Measurements from ENCODE around the gene DMPK. TPM values are rescaled to one million over a fixed set of nuclear protein-coding genes. Genes with fewer than 3 reads are reported as not detected.
A peak's percentile ranks its signal among the peaks of the same experiment; 100 is the strongest.

The DMPK gene
- total and polyA plus RNA-seq, 9 of the 15 experiments (the other 6 are each of a cell fraction or from before 2014, with no cell fraction given) = 0.24 to 31.3 (median 7.3) TPM

- no peak for TF ChIP-seq ZBTB40 (IDR thresholded peaks at IDR 0.05)
- no peak for TF ChIP-seq ZBTB40 (CRISPR knock-in tag; IDR thresholded peaks at IDR 0.05)
- no peak for TF ChIP-seq HNRNPUL1 (IDR thresholded peaks at IDR 0.05; ENCODE audit: low read length)
- TF ChIP-seq CSDE1 (IDR thresholded peaks at IDR 0.05) = no peak
- TF ChIP-seq PHF21A (IDR thresholded peaks at IDR 0.05; ENCODE audit: borderline replicate concordance, low read depth) = no peak
- no peak; the same call in 1 of the 2 replicates for TF ChIP-seq SP1 (CRISPR knock-in tag; IDR thresholded peaks at IDR 0.05)
- TF ChIP-seq FOXK1 (CRISPR knock-in tag; IDR thresholded peaks at IDR 0.05; ENCODE audit: borderline replicate concordance) = no peak
- no peak for TF ChIP-seq ELF4 (CRISPR knock-in tag; IDR thresholded peaks at IDR 0.05)
- peak; percentile 97 to 98 for TF ChIP-seq MNT (conservative IDR thresholded peaks at IDR 0.05)
- TF ChIP-seq CREB3L1 (IDR thresholded peaks at IDR 0.05; ENCODE audit: borderline replicate concordance, low read depth) = no peak
- TF ChIP-seq SMARCA5 (IDR thresholded peaks at IDR 0.05) = no peak
- TF ChIP-seq ZNF124 (CRISPR knock-in tag; IDR thresholded peaks at IDR 0.05) = no peak
- TF ChIP-seq FIP1L1 (IDR thresholded peaks at IDR 0.05; ENCODE audit: low read depth, low read length, poor library complexity, severe bottlenecking) = peak; percentile 7
- no peak for TF ChIP-seq NFYB (IDR thresholded peaks at IDR 0.05; ENCODE audit: extremely low read depth, insufficient read length)
- TF ChIP-seq ARID1B (IDR thresholded peaks at IDR 0.05) = no peak
- 0 out of 4 replicates have a peak, but pooled peaks of 1 of the 2 experiments have one; percentile 37 for TF ChIP-seq TEAD1 (CRISPR knock-in tag; IDR thresholded peaks at IDR 0.05)
- TF ChIP-seq NR2F6 (CRISPR knock-in tag; IDR thresholded peaks at IDR 0.05) = no peak
Measured at GRCh38 chr19:45767410-45767880, 14.8 kb downstream of the DMPK start (continued).

Measured in K562 (cell line).